Fibroblast of skin of scalp (primary cell): ENCODE measurements around the gene HNRNPAB.
"Not testable (repeated sequence)": the region's sequence is repeated elsewhere in the genome, so short reads cannot be mapped to it uniquely, and the experiment has no call there.

Source experiments
- DNase-seq: peaks from one replicate; pipeline ENCODE4 v3.0.0-alpha.2; 2013

HNRNPAB gene

DNA sequence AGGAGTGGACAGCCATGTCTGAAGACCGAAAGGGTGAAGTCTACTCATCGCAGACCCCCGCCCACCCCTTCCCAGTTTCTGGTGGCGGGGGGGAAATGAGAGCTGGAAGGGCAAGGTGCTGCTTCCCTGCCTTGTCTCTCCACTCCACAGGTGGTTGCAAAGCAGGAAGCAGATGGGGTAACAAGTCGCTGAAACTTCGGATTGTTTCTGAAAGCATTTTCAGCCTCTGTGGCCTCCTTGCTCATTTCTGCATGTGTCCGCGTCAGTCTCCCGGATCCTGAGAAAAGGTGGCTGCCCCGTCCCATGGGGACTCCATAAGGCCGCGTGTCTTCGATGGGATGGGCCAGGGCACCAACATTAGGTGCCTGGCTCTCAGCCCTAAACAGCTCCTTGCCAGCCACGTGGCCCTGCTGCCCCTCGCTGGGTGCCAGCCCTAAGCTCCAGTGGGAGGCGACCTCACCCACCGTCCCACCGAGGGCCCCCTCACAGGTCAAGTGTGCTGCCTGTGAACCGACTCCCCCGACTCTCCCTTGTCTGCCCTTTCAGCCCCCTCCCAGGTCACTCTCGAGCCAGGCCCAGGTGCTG is 27.3 kb downstream of the HNRNPAB start:
- DNase-seq = no peak

DNA sequence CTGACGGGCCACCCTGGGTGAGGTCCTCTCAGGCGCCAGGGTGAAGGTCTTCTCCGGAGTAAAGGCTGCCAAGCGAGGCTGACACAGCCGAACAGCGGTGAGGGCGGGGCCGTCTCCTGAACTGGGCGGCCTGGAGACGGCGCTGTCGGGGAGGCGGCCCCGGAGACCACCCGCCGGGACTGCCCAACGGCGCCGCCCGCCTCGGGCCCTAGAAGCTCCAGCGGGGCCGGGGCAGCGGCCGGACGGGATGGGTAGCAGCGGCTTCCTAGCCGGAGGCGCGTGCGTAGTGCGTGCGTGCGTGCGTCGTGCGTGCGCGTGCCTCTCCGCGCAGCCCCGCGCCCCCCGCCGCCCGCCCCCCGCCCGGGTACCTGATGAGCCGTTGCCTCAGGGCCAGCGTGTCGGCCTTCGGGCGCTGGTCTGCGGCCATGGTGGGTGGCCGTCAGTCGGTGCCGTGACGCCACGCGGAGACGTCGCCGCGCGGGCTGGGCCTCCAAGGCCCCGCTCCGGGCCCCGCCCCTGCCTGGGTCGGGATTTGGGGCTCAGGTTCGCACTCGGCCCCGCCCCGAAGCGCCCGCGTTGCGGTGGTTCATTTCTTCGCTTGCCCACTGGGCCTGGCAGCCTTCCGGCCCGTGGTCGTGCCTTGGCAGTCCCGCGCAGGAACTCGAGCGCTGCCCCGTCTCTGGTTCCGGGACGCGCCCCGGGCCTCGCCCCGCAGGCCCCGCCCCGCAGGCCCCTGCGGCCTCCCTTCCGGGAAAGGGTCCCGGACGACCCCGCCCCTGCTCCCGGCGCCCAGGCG is 28.0 kb downstream of the HNRNPAB start, which contains the start of gene PHYKPL:
Gene PHYKPL (minus strand): TSS at position 679 of the 796 bp plus-strand sequence. CDS start 252 bp downstream, at position 427.
- DNase-seq = peak; percentile 73

GRCh38 chr5:178232920-178233429 is 28.6 kb downstream of the HNRNPAB start:
- DNase-seq = no peak

DNA sequence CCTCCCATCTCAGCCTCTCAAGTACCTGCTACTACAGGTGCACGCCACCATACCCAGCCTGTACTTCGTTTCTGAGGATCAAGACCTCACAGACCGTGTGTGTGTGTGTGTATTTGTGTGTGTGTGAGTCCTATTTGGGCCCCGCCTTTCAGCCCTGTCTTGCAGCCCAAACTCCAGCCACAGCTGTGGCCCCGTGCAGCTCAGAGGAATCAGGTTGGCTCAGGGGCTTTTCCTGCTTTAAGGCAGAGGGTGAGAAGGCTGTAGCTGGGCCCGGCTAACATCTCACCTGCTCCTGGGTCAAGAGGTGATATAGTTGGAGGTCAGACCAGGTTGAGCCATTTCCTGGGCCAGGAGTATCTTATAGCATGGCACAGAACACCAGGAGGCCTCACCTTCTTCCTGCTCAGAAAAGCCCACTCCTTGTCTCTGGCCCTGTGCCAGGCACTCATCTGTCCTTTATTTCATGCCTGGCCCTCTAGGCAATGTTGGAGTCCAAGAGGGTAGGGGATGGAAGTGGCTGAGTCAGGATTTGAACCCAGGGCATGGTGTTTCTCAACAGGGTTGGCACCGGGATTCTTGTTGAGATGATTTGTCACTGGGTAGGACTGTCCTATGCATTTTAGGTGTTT is 29.9 kb downstream of the HNRNPAB start:
- DNase-seq = no peak

DNA sequence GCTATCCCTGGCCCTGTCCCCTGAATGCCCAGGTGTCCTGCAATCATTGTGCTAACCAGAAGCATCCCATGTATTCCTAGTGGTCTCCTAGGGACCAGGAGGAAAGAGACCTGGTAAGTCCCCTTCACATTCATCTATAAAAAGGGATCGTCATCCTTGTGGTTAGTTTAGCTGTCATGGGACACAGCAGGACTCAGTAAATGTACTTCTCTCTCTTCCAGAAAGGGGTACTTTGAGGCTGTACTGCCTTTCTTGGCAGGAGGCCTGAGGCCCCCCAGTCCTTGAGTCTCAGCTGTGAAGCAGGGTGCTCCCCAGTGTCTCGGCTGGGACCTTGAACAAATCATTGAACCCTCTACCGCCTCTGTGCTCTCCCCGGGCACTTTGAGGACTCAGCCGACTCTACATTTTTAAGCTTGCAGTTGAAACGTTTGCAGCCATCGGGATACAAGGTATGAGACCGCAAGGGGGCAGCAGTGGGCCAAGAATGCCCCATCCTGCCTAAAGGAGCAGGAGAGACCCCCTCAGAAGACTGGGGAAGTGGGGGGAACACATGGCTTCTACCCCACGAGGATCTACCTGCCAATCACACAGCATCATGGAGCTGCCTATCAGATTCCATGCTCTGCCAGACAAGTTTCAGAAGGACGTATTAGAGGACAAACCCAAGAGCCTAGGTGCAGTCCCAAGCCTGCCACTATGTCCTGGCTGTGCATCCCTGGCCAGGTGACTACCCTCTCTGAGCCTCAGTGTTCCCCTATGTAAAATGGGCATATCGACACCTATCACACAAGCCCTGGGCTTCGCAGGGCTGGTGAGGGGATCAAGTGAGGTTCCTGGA is 30.6 kb downstream of the HNRNPAB start:
- peak; percentile 63 for DNase-seq

DNA sequence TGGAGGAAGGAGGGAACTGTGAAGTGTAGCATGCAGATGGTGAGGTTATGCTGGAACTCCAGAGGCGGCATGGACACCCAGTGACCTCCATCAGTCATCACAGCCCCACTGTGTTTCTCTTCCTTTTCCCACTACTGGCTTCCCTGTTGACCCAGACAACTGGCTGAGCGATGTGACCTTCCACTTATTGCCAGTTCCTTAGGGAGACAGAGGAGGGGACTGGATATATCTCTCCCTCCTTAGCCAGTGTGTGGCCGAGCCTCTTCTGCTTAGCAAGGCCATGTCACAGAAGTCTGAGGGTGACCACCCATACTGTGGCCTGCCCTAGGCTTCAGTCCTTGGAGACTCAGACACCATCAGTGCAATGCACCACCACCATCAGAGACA is 31.2 kb downstream of the HNRNPAB start:
- DNase-seq = no peak

GRCh38 chr5:178236126-178236525 is 31.8 kb downstream of the HNRNPAB start:
- no peak for DNase-seq

DNA sequence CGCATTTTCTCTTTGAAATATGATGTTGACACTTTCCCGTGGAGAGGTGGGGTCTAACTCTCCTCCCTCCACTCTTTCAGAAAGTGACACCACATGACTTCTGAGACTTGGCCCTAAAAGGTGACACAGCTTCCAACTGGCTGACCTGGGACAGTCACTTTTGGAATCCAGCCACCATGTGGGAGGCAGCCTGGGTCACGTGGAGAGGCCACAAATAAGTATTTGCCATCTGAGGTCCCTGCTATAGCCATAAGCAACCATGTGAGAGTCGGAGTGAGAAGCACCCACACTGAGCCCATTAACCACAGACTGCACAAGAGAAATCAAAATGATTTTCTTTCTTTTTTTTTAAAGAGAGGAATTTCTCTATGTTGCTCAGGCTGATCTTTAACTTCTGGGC is 32.3 kb downstream of the HNRNPAB start:
- DNase-seq = peak; percentile 51

DNA sequence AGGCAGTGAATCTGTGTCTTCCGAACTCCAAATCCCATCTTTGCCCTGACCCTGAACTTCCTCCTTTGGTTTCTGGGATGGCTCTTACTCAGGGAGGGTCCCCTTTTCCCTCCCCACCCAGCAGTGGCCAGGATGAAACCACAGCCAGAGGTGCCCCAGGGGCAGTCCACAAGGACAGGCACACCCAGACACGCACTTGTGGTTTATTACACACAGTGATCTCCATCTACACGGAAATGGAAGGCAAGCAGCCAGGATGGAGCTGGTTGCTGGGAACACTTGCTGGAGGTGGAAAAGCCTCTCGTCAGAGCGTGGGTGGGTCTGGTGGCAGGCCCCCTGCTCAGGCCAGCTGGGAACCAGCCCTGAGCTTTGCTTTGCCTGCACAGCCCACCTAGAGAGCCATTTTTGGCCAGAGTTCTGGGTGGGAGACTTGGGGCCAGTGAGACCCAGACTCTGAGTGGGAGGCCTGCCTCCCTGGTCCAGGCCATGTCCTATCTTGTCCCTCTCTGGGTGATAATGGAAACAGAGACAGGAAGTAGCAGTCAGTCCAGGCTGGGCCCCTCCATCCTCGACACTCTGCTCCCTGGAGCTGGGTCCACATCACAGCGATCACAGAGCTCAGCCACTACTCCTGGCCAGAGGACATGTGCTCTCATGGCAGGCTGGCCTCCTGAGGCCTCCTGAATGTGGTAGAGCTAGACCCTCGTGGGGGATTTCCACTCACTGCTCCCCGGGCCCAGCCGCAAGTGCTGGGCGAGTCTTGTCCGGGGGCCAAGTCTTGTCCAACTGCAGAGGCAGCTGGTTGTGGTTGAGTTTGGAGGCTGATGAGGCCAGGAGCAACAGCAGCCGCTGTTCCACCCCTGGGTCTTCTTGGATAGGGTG is 33.3 kb downstream of the HNRNPAB start:
- peak; percentile 23 for DNase-seq

GRCh38 chr5:178238313-178238635 is 33.9 kb downstream of the HNRNPAB start:
- DNase-seq = no peak

- no peak for DNase-seq
Measured at GRCh38 chr5:178238711-178239592, 34.6 kb downstream of the HNRNPAB start.

- not testable (repeated sequence) for DNase-seq
Measured at GRCh38 chr5:178239626-178240301, 35.4 kb downstream of the HNRNPAB start.

- DNase-seq = no peak
Measured at GRCh38 chr5:178240341-178240741, 36.0 kb downstream of the HNRNPAB start.

DNA sequence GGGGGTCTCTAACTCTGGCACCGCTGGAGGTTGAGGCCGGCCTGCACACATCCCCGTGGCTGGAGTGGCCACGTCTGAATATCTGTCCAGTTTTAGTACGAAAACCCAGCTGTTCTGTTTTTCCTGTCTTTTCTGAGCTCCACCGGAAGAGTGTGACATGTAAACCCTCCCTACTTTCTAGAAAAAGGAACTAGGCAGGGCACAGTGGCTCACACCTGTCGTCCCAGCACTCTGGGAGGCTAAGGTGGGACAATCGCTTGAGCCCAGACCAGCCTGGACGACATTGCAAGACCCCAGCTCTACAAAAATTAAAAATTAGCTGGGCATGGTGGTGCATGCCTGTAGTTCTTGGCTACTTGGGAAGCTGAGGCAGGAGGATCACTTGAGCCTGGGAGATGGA is 36.4 kb downstream of the HNRNPAB start:
- no peak for DNase-seq

- no peak for DNase-seq
Measured at GRCh38 chr5:178241231-178241663, 36.9 kb downstream of the HNRNPAB start.

- DNase-seq = no peak
Measured at GRCh38 chr5:178241688-178242231, 37.4 kb downstream of the HNRNPAB start.

- DNase-seq = no peak
Measured at GRCh38 chr5:178242416-178242815, 38.1 kb downstream of the HNRNPAB start.

DNA sequence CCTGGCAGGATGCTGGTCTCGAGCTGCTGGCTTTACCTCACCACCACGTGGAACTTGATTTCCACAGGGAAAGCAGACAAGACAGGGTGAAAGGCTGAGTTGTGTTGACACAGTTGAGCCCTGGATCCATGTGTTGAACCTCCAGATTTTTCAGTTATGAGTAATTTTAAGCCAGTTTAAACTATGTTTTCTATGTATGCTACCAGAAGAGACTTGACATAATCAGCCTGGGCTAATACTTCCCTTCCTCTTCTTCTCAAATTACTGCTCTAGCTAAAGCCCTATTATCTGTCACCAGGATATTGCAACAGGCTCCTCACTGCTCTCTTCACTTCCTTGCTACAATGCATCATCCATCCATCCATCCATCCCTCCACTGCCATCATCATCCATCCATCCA is 40.2 kb downstream of the HNRNPAB start:
- peak; percentile 25 for DNase-seq

- DNase-seq = no peak
Measured at GRCh38 chr5:178245389-178245788, 41.1 kb downstream of the HNRNPAB start.
